Astrocyte (in vitro differentiated cells and primary cell): ENCODE results near the gene C21orf58. TPM values are rescaled to one million over a fixed set of nuclear protein-coding genes. Genes with fewer than 3 reads are reported as not detected.
A peak's percentile ranks its signal among the peaks of the same experiment; 100 is the strongest.

Source experiments
- DNase-seq: peaks from one replicate; pipeline ENCODE4 v3.0.0-alpha.2; 2010; ENCODE audit warnings: low read depth
- FAIRE-seq: peaks from 2 replicates; lab custom pipeline; 2011; peaks lifted over from hg19 to GRCh38; lab: Jason Lieb, UNC
- H2AFZ ChIP-seq: 2 replicates; pipeline ENCODE4 v1.6.0; 2012; ENCODE audit warnings: low read depth, low read length, inconsistent platforms
- H3K27ac ChIP-seq: 2 replicates; pipeline ENCODE4 v1.5.1; 2011; ENCODE audit warnings: low read depth, low read length, inconsistent platforms
- H3K27me3 ChIP-seq: 2 replicates; pipeline ENCODE4 v1.6.0; 2011; ENCODE audit warnings: low read length, inconsistent platforms; ENCODE audit not compliant: insufficient read depth
- H3K36me3 ChIP-seq: 2 replicates; pipeline ENCODE4 v1.5.1; 2011; ENCODE audit warnings: low read length, inconsistent platforms; ENCODE audit not compliant: insufficient read depth
- H3K4me1 ChIP-seq: 2 replicates; pipeline ENCODE4 v1.5.1; 2011; ENCODE audit warnings: low read length, inconsistent platforms; ENCODE audit not compliant: insufficient read depth
- H3K4me2 ChIP-seq: 2 replicates; pipeline ENCODE4 v1.6.0; 2012; ENCODE audit warnings: low read length, inconsistent platforms
- H3K4me3 ChIP-seq: 2 replicates; pipeline ENCODE4 v1.5.1; 2011; ENCODE audit warnings: low read depth, mild to moderate bottlenecking, low read length, inconsistent platforms; ENCODE audit not compliant: insufficient read depth
- H3K79me2 ChIP-seq: 2 replicates; pipeline ENCODE4 v1.6.0; 2012; ENCODE audit warnings: mild to moderate bottlenecking, low read length, inconsistent platforms; ENCODE audit not compliant: insufficient read depth
- H3K9ac ChIP-seq: 2 replicates; pipeline ENCODE4 v1.6.0; 2012; ENCODE audit warnings: mild to moderate bottlenecking, low read length, inconsistent platforms
- H3K9me3 ChIP-seq: 2 replicates; pipeline ENCODE4 v1.5.1; 2012; ENCODE audit warnings: low read depth, mild to moderate bottlenecking, low read length, inconsistent platforms; ENCODE audit not compliant: insufficient read depth
- H4K20me1 ChIP-seq: 2 replicates; pipeline ENCODE4 v1.6.0; 2012; ENCODE audit warnings: low read length, inconsistent platforms; ENCODE audit not compliant: insufficient read depth
- H3K27ac Mint-ChIP-seq: one replicate; pipeline ENCODE4 v1.8.0; 2021; ENCODE audit warnings: mild to moderate bottlenecking, mixed read lengths; ENCODE audit not compliant: unreplicated experiment
- H3K27me3 Mint-ChIP-seq: one replicate; pipeline ENCODE4 v1.8.0; 2021; ENCODE audit warnings: low read depth, mixed read lengths; ENCODE audit not compliant: unreplicated experiment
- H3K36me3 Mint-ChIP-seq: one replicate; pipeline ENCODE4 v1.8.0; 2021; ENCODE audit warnings: low read depth, mixed read lengths; ENCODE audit not compliant: unreplicated experiment
- H3K4me1 Mint-ChIP-seq: one replicate; pipeline ENCODE4 v1.8.0; 2021; ENCODE audit warnings: low read depth, mixed read lengths; ENCODE audit not compliant: unreplicated experiment
- H3K4me3 Mint-ChIP-seq: one replicate; pipeline ENCODE4 v1.8.0; 2021; ENCODE audit warnings: mild to moderate bottlenecking, moderate library complexity, mixed read lengths; ENCODE audit not compliant: unreplicated experiment
- H3K9me3 Mint-ChIP-seq: one replicate; pipeline ENCODE4 v1.8.0; 2021; ENCODE audit warnings: mild to moderate bottlenecking, mixed read lengths; ENCODE audit not compliant: unreplicated experiment
- CTCF ChIP-seq: IDR thresholded peaks from 2 replicates; pipeline ENCODE4 v1.5.1; 2011; ENCODE audit warnings: low read depth, mild to moderate bottlenecking, inconsistent platforms, low read length, moderate library complexity; ENCODE audit not compliant: insufficient read depth
- EZH2 ChIP-seq: IDR thresholded peaks from 2 replicates; pipeline ENCODE4 v1.6.1; 2012; ENCODE audit warnings: mild to moderate bottlenecking, low read length, inconsistent platforms; ENCODE audit not compliant: insufficient read depth
- total RNA-seq: library from RNA; stranded (reverse); gene quantifications from 2 replicates; pipeline ENCODE4 v1.2.1, GENCODE V29; 2021

C21orf58 gene
- total RNA-seq, 1 donor from 2014 or later: 3.2 TPM

DNA sequence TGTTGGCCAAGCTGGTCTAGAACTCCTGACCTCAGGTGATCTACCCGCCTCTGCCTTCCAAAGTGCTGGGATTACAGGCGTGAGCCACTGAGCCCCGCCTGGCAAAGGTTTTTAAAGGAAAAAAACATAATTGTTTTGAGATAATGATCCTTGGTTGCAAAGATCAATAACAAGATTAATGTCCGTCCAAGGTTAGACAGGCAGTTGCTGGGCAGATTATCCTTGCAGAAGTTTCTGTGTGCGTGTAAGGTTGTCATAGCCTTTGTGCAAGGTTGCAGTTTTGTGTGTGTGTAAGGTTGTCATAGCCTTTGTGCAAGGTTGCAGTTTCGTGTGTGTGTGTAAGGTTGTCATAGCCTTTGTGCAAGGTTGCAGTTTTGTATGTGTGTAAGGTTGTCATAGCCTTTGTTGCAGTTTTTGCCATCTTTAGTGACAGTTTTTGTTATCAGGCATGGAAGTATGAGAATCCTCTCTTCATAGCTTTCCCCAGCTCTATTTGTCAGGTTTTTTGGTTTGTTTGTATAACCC lies 34.0 kb downstream of the C21orf58 start:
- H3K4me1 ChIP-seq: peaks cover 11% of the 10 kb centered on the region
- Mint-ChIP-seq H3K4me3 (no peak overlapping the region), H3K9me3 (no peaks in the 10 kb centered on the region), H3K27ac (no peak overlapping the region), H3K36me3 (peaks cover 5% of the 10 kb centered on the region), H3K27me3 (no peaks in the 10 kb centered on the region), H3K4me1 (peaks cover 12% of the 10 kb centered on the region)
- H3K4me3 ChIP-seq: no peak overlapping the region
- no peaks in the 10 kb centered on the region for H3K36me3 ChIP-seq
- H3K27ac ChIP-seq: no peak overlapping the region
- no peaks in the 10 kb centered on the region for H3K9me3 ChIP-seq
- no peak overlapping the region for H2AFZ ChIP-seq
- peaks cover 22% of the 10 kb centered on the region for H3K79me2 ChIP-seq
- peaks cover 11% of the 10 kb centered on the region for H4K20me1 ChIP-seq
- DNase-seq (no peak), FAIRE-seq (no peak)
- H3K4me2 ChIP-seq: no peak overlapping the region
- no peak overlapping the region for H3K9ac ChIP-seq
- H3K27me3 ChIP-seq: no peaks in the 10 kb centered on the region
- TF ChIP-seq EZH2 (no peak), CTCF (no peak)

GRCh38 chr21:46287541-46287940 lies 36.1 kb downstream of the C21orf58 start:
- H2AFZ ChIP-seq: no peak overlapping the region
- H3K9me3 ChIP-seq: no peaks in the 10 kb centered on the region
- H3K4me1 ChIP-seq: peaks cover 21% of the 10 kb centered on the region
- peaks cover 8% of the 10 kb centered on the region for H3K36me3 Mint-ChIP-seq
- H3K9ac ChIP-seq: peak overlapping the region; percentile 94
- no peaks in the 10 kb centered on the region for H3K9me3 Mint-ChIP-seq
- peak overlapping the region; percentile 94 for H3K4me3 Mint-ChIP-seq
- H3K27me3 Mint-ChIP-seq: no peaks in the 10 kb centered on the region
- peaks cover 31% of the 10 kb centered on the region for H4K20me1 ChIP-seq
- FAIRE-seq: no peak
- peak overlapping the region; percentile 96 for H3K4me2 ChIP-seq
- no peak for DNase-seq
- peaks cover 22% of the 10 kb centered on the region for H3K4me1 Mint-ChIP-seq
- H3K36me3 ChIP-seq: no peaks in the 10 kb centered on the region
- H3K4me3 ChIP-seq: peak overlapping the region; percentile 86
- peaks cover 44% of the 10 kb centered on the region for H3K79me2 ChIP-seq
- H3K27ac ChIP-seq: no peak overlapping the region
- TF ChIP-seq CTCF (no peak), EZH2 (no peak)
- no peak overlapping the region for H3K27ac Mint-ChIP-seq
- H3K27me3 ChIP-seq: no peaks in the 10 kb centered on the region

DNA sequence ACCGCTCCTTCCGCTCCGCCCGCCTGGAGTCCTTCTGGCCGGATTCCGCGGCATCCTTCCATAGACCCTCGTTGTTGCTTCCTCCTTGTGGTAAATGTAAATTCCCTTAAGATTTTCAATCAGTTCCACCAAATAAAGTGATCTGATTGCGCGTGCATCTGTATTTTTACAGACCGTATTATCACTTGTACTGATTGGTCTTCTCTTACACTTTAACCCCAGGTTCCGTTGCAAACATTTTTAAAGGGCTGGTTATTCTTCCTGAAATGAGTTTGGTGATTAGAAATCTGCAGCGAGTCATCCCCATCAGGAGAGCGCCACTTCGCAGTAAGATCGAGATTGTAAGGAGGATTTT lies 37.0 kb downstream of the C21orf58 start:
- Histone ChIP-seq H3K4me1 (peaks cover 21% of the 10 kb centered on the region), H3K9ac (peak overlapping the region; percentile 94), H3K9me3 (no peaks in the 10 kb centered on the region), H3K36me3 (no peaks in the 10 kb centered on the region), H4K20me1 (peaks cover 37% of the 10 kb centered on the region), H3K27ac (peak overlapping the region; percentile 87), H2AFZ (peak overlapping the region; percentile 71), H3K4me3 (peak overlapping the region; percentile 86), H3K27me3 (no peaks in the 10 kb centered on the region), H3K4me2 (peak overlapping the region; percentile 96), H3K79me2 (peaks cover 53% of the 10 kb centered on the region)
- Mint-ChIP-seq H3K4me1 (peaks cover 22% of the 10 kb centered on the region), H3K27me3 (no peaks in the 10 kb centered on the region), H3K4me3 (peak overlapping the region; percentile 94), H3K9me3 (no peaks in the 10 kb centered on the region), H3K36me3 (peaks cover 8% of the 10 kb centered on the region), H3K27ac (peak overlapping the region; percentile 97)
- FAIRE-seq: no peak
- DNase-seq: peak; percentile 55
- TF ChIP-seq CTCF (no peak), EZH2 (no peak)
